Kidney capillary endothelial cell (primary cell): ENCODE data around the gene PIKFYVE.
"Not testable (repeated sequence)": the region's sequence is repeated elsewhere in the genome, so short reads cannot be mapped to it uniquely, and the experiment has no call there.

Experiments used
- DNase-seq: peaks from one replicate; pipeline ENCODE4 v3.0.0-alpha.2; 2018; ENCODE audit warnings: low spot score

PIKFYVE gene

GRCh38 chr2:208360259-208361076, 94.4 kb downstream of the PIKFYVE start:
- no peak for DNase-seq

GRCh38 chr2:208361077-208361441, 95.0 kb downstream of the PIKFYVE start:
- no peak for DNase-seq

- no peak for DNase-seq
Observed at GRCh38 chr2:208363485-208363884, 97.4 kb downstream of the PIKFYVE start.

GRCh38 chr2:208366215-208367127, 100.4 kb downstream of the PIKFYVE start:
- DNase-seq, result no peak

GRCh38 chr2:208369091-208369490, 103.0 kb downstream of the PIKFYVE start:
- no peak for DNase-seq

- no peak for DNase-seq
Observed at GRCh38 chr2:208370881-208371633, 105.0 kb downstream of the PIKFYVE start.

GRCh38 chr2:208371634-208371935, 105.5 kb downstream of the PIKFYVE start:
- no peak for DNase-seq

GRCh38 chr2:208373460-208374089, 107.5 kb downstream of the PIKFYVE start:
- DNase-seq, result peak; percentile 40

- DNase-seq, result no peak
Observed at GRCh38 chr2:208375491-208376068, 109.5 kb downstream of the PIKFYVE start.

- DNase-seq, result not testable (repeated sequence)
Observed at GRCh38 chr2:208377344-208377860, 111.3 kb downstream of the PIKFYVE start.

GRCh38 chr2:208379192-208379591, 113.1 kb downstream of the PIKFYVE start:
- DNase-seq, result no peak

- DNase-seq, result no peak
Observed at GRCh38 chr2:208384637-208385036, 118.6 kb downstream of the PIKFYVE start.

GRCh38 chr2:208386541-208386940, 120.5 kb downstream of the PIKFYVE start:
- DNase-seq, result no peak

GRCh38 chr2:208389940-208390339, 123.9 kb downstream of the PIKFYVE start:
- DNase-seq, result no peak

GRCh38 chr2:208392300-208392699, 126.2 kb downstream of the PIKFYVE start:
- DNase-seq, result no peak

GRCh38 chr2:208396796-208397195, 130.7 kb downstream of the PIKFYVE start:
- not testable (repeated sequence) for DNase-seq

- DNase-seq, result no peak
Observed at GRCh38 chr2:208399201-208399600, 133.1 kb downstream of the PIKFYVE start.

- DNase-seq, result no peak
Observed at GRCh38 chr2:208406474-208407451, 140.7 kb downstream of the PIKFYVE start, which contains the start of gene PTH2R. PTH2R (plus strand) TSS chr2:208406792; CDS start chr2:208407044, 252 bp downstream.

GRCh38 chr2:208407667-208408066, 141.6 kb downstream of the PIKFYVE start:
- peak; percentile 8 for DNase-seq
